HG02852 (cell line): ENCODE measurements around the gene GAPDH.
"Not testable (repeated sequence)": the region's sequence is repeated elsewhere in the genome, so short reads cannot be mapped to it uniquely, and the experiment has no call there.

Source experiments
- ATAC-seq: cut with Tn5 transposase; IDR thresholded peaks from one replicate; pipeline ENCODE4 v1.9.1; 2021; ENCODE audit warnings: mild to moderate bottlenecking, moderate library complexity; ENCODE audit not compliant: unreplicated experiment

Gene GAPDH

DNA sequence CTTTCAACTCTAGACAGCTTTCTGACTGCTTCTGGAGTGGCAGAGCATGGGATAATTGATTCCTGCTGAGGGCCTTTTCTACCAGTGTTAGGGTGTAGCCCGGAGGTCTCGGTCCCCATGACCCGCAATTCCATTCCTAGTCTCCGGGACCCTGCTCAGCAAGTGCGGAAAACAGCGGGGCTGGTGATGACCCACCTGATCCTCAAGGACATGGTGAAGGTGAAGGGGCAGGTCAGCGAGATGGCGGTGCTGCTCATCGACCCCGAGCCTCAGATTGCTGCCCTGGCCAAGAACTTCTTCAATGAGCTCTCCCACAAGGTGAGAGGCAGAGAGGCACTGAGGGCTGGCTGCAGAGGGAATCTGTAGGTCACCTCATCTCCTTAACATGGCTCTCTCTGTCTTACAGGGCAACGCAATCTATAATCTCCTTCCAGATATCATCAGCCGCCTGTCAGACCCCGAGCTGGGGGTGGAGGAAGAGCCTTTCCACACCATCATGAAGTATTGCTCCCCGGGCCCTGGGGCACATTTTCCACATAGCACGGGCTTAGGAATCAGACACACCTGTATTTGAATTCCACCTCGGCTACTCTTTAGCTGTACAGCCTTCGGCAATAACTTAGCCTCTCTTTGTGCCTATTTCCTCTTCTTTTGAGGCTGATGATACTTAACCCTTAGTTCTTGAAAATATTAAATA lies 5.6 kb upstream of the GAPDH start:
- ATAC-seq: no peak

DNA sequence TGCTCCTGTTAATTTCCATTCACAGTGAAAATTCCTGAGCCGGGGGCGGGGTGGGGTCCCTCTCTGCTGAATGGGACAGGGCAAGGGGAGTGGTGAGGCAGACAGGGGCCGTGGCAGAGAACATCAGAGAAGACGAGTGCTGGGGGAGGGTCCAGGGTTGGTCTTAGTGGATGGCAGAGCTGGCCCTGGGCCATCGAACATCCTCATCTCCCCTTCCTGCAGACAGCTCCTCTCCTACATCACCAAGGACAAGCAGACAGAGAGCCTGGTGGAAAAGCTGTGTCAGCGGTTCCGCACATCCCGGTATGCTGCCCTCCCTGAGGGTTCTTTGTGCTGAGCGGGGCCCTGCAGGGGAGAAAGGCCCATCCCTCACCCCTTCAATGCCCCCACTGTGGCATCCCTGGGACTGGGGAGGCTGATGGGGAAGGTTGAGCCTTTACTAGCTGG lies 5.0 kb upstream of the GAPDH start:
- ATAC-seq: no peak

DNA sequence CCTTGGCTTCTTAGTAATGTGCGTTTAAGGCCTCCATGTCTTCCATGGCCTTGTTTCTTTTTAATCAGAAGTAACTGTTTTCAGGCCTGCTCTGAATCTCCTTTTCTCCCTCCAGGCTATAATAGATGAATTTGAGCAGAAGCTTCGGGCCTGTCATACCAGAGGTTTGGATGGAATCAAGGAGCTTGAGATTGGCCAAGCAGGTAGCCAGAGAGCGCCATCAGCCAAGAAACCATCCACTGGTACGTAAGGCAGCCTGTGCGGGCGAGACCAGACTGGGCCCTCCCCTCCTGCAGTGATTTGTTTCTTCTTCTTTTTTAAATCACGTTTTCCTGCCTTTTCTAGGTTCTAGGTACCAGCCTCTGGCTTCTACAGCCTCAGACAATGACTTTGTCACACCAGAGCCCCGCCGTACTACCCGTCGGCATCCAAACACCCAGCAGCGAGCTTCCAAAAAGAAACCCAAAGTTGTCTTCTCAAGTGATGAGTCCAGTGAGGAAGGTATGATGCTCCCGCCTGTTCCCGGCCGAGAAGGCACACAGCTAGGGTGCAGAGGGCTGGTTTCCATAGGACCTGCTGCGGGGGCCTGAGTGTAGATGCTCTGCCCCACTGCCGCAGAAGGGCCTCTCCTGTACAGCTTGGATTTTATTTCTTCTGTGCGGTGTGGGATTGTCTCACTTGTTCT lies 3.6 kb upstream of the GAPDH start:
- no peak for ATAC-seq

DNA sequence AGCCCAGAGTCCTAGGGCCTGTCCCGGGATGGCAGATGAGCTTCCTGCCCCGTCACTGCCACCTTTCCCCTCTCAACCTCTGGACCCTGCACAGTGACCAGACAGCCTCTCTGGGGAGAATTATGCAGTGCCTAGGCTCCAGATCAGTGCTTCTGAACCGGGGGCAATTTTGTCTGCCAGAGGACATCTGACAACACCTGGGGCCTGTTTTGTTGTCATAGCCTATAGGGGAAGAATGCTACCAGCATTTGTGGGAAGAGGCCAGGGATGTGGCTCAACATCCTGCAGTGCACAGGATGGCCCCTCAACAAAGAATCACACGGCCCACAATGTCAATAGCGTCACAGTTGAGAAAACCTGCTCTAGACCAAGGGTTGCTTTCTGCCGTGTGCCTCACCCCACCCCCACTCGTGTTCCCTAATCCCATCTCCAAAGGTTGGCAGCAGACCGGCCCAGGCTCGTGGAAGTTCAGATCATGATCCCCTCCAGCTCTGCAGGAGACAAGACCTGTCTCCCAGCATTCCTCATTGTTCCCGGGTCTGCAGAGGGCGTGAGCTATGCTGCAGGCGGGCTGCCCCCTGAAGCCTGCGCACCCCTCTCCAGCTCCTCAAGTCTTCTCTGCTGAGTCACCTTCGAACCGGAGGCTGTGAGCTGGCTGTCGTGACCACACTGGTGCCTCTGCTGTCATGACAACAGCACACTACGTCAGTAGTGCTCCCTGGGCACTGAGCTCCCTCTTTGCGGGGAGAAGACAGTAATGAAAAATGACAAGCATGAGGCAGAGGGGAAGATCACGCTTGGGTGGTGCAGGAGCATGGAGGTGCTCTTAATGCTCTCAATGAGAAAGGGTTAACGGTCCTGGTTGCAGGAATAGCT lies 2.0 kb upstream of the GAPDH start:
- ATAC-seq: no peak

DNA sequence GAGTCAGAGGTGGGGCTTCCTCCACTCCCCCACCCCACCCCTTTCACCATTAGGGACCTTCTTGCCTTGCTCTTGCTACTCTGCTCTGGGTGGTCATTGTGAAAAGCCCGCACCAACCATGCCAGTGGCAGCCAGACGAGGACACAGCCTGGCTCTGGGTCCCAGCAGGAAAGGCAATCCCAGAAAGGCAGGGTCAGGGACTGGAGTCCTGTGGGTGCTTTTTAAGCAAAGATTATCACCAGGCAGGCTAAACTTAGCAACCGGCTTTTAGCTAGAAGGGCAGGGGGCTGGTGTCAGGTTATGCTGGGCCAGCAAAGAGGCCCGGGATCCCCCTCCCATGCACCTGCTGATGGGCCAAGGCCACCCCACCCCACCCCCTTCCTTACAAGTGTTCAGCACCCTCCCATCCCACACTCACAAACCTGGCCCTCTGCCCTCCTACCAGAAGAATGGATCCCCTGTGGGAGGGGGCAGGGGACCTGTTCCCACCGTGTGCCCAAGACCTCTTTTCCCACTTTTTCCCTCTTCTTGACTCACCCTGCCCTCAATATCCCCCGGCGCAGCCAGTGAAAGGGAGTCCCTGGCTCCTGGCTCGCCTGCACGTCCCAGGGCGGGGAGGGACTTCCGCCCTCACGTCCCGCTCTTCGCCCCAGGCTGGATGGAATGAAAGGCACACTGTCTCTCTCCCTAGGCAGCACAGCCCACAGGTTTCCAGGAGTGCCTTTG lies 1.2 kb upstream of the GAPDH start:
- ATAC-seq: peak; percentile 9

DNA sequence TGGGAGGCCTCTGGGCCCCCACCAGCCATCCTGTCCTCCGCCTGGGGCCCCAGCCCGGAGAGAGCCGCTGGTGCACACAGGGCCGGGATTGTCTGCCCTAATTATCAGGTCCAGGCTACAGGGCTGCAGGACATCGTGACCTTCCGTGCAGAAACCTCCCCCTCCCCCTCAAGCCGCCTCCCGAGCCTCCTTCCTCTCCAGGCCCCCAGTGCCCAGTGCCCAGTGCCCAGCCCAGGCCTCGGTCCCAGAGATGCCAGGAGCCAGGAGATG lies 729 bp upstream of the GAPDH start:
- ATAC-seq: peak; percentile 4

DNA sequence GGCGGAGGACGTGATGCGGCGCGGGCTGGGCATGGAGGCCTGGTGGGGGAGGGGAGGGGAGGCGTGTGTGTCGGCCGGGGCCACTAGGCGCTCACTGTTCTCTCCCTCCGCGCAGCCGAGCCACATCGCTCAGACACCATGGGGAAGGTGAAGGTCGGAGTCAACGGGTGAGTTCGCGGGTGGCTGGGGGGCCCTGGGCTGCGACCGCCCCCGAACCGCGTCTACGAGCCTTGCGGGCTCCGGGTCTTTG lies 303 bp downstream of the GAPDH start:
- ATAC-seq: no peak

DNA sequence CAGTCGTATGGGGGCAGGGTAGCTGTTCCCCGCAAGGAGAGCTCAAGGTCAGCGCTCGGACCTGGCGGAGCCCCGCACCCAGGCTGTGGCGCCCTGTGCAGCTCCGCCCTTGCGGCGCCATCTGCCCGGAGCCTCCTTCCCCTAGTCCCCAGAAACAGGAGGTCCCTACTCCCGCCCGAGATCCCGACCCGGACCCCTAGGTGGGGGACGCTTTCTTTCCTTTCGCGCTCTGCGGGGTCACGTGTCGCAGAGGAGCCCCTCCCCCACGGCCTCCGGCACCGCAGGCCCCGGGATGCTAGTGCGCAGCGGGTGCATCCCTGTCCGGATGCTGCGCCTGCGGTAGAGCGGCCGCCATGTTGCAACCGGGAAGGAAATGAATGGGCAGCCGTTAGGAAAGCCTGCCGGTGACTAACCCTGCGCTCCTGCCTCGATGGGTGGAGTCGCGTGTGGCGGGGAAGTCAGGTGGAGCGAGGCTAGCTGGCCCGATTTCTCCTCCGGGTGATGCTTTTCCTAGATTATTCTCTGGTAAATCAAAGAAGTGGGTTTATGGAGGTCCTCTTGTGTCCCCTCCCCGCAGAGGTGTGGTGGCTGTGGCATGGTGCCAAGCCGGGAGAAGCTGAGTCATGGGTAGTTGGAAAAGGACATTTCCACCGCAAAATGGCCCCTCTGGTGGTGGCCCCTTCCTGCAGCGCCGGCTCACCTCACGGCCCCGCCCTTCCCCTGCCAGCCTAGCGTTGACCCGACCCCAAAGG lies 804 bp downstream of the GAPDH start:
- ATAC-seq: peak; percentile 6

DNA sequence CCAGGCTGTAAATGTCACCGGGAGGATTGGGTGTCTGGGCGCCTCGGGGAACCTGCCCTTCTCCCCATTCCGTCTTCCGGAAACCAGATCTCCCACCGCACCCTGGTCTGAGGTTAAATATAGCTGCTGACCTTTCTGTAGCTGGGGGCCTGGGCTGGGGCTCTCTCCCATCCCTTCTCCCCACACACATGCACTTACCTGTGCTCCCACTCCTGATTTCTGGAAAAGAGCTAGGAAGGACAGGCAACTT lies 1.3 kb downstream of the GAPDH start:
- ATAC-seq: no peak

DNA sequence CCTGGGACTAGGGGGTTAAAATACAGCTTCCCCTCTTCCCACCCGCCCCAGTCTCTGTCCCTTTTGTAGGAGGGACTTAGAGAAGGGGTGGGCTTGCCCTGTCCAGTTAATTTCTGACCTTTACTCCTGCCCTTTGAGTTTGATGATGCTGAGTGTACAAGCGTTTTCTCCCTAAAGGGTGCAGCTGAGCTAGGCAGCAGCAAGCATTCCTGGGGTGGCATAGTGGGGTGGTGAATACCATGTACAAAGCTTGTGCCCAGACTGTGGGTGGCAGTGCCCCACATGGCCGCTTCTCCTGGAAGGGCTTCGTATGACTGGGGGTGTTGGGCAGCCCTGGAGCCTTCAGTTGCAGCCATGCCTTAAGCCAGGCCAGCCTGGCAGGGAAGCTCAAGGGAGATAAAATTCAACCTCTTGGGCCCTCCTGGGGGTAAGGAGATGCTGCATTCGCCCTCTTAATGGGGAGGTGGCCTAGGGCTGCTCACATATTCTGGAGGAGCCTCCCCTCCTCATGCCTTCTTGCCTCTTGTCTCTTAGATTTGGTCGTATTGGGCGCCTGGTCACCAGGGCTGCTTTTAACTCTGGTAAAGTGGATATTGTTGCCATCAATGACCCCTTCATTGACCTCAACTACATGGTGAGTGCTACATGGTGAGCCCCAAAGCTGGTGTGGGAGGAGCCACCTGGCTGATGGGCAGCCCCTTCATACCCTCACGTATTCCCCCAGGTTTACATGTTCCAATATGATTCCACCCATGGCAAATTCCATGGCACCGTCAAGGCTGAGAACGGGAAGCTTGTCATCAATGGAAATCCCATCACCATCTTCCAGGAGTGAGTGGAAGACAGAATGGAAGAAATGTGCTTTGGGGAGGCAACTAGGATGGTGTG lies 1.9 kb downstream of the GAPDH start:
- no peak for ATAC-seq

DNA sequence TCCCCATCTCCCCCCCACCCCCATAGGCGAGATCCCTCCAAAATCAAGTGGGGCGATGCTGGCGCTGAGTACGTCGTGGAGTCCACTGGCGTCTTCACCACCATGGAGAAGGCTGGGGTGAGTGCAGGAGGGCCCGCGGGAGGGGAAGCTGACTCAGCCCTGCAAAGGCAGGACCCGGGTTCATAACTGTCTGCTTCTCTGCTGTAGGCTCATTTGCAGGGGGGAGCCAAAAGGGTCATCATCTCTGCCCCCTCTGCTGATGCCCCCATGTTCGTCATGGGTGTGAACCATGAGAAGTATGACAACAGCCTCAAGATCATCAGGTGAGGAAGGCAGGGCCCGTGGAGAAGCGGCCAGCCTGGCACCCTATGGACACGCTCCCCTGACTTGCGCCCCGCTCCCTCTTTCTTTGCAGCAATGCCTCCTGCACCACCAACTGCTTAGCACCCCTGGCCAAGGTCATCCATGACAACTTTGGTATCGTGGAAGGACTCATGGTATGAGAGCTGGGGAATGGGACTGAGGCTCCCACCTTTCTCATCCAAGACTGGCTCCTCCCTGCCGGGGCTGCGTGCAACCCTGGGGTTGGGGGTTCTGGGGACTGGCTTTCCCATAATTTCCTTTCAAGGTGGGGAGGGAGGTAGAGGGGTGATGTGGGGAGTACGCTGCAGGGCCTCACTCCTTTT lies 2.7 kb downstream of the GAPDH start:
- no peak for ATAC-seq

DNA sequence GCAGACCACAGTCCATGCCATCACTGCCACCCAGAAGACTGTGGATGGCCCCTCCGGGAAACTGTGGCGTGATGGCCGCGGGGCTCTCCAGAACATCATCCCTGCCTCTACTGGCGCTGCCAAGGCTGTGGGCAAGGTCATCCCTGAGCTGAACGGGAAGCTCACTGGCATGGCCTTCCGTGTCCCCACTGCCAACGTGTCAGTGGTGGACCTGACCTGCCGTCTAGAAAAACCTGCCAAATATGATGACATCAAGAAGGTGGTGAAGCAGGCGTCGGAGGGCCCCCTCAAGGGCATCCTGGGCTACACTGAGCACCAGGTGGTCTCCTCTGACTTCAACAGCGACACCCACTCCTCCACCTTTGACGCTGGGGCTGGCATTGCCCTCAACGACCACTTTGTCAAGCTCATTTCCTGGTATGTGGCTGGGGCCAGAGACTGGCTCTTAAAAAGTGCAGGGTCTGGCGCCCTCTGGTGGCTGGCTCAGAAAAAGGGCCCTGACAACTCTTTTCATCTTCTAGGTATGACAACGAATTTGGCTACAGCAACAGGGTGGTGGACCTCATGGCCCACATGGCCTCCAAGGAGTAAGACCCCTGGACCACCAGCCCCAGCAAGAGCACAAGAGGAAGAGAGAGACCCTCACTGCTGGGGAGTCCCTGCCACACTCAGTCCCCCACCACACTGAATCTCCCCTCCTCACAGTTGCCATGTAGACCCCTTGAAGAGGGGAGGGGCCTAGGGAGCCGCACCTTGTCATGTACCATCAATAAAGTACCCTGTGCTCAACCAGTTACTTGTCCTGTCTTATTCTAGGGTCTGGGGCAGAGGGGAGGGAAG lies 3.5 kb downstream of the GAPDH start:
- not testable (repeated sequence) for ATAC-seq

DNA sequence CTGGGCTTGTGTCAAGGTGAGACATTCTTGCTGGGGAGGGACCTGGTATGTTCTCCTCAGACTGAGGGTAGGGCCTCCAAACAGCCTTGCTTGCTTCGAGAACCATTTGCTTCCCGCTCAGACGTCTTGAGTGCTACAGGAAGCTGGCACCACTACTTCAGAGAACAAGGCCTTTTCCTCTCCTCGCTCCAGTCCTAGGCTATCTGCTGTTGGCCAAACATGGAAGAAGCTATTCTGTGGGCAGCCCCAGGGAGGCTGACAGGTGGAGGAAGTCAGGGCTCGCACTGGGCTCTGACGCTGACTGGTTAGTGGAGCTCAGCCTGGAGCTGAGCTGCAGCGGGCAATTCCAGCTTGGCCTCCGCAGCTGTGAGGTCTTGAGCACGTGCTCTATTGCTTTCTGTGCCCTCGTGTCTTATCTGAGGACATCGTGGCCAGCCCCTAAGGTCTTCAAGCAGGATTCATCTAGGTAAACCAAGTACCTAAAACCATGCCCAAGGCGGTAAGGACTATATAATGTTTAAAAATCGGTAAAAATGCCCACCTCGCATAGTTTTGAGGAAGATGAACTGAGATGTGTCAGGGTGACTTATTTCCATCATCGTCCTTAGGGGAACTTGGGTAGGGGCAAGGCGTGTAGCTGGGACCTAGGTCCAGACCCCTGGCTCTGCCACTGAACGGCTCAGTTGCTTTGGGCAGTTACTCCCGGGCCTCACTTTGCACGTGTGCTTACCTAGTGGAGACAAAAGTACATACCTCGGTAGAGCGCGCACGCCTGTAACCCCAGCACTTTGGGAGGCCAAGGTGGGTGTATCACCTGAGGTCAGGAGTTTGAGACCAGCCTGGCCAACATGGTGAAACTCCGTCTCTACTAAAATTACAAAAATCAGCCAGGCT lies 4.3 kb downstream of the GAPDH start:
- ATAC-seq: no peak

DNA sequence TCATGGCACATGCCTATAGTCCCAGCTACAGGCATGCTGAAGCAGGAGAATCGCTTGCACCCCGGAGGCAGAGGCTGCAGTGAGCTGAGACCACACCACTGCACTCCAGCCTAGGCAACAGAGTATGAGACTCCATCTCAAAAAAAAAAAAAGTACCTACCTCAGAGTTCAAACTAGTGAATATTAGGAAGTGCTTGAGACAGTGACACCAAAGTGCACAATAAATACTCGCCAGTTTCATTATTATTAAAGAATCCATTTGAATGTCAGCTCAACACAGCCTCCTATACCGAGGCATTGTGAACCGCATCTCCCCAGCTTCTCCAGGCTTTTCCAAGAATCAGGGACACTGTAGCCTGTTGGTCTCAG lies 5.0 kb downstream of the GAPDH start:
- no peak for ATAC-seq

DNA sequence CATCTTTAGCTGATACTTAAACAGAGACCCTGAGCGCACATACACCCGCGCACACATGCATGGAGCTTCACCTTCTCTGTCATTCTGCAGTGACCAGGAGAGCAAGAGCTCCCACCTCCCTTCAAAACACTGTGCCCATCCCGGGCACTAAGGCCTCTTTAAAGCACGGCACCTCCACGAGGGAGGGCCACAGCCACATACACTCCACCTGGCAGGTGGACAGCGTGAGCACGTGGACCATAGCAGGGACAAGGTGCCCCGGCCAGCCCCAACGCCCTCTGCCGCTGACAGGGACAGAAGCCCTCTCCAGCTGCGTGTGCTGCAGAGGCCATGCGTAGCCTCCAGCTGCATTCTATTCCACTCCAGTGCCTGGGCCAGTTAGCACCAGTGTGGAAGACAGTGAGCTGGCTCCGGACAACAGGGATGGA lies 5.4 kb downstream of the GAPDH start:
- no peak for ATAC-seq

DNA sequence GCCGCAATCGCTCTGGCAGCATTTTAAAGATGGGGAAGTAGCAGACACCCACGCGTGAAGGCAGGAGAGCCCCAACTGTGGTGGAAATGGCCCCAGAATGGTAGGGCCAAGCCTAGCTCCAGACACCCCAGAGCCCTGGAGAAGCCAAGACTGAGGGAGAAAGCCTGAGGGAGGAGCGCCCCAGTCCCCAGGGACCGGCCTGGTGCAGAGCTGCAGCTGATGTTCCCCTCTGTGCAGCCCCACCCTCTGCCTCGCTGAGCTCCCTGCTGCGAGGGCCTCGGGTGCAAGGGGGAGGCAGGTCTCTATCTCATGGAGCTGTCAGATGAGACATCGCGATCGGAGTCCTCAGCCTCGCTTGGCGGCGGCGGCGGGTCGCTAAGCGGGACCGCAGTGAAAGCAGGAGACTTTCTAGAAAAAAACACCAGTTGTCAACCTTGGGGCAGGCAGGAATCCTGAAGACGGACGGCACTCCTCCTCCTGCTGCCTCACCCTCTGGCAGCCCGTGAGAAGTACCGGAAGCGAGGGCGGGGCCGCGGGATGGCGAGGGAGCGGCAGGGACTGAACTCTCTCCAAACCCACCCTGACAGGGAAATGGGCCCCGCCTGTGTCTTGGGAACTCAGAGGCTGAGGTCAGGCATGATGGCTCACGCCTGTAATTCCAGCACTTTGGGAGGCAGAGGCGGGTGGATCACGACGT lies 6.0 kb downstream of the GAPDH start:
- ATAC-seq: no peak
